Neuronal stem cell (in vitro differentiated cells): ENCODE measurements around the gene PDE9A.
A peak's percentile ranks its signal among the peaks of the same experiment; 100 is the strongest.

Experiments used
- DNase-seq: peaks from one replicate; pipeline ENCODE4 v3.0.0-alpha.2; 2013; ENCODE audit warnings: low spot score
- H2AFZ ChIP-seq: one replicate; pipeline ENCODE4 v1.6.1; 2013; ENCODE audit warnings: mild to moderate bottlenecking, low read length, inconsistent platforms
- H2AK5ac ChIP-seq: 2 replicates; pipeline ENCODE4 v1.6.1; 2013; ENCODE audit warnings: low read depth, mild to moderate bottlenecking, inconsistent platforms, low read length, moderate library complexity, mixed read lengths
- H2BK120ac ChIP-seq: 2 replicates; pipeline ENCODE4 v1.6.1; 2013; ENCODE audit warnings: low read depth, mild to moderate bottlenecking, inconsistent platforms, low read length, moderate library complexity, mixed read lengths
- H2BK12ac ChIP-seq: one replicate; pipeline ENCODE4 v1.6.1; 2013; ENCODE audit warnings: low read length, inconsistent platforms
- H2BK15ac ChIP-seq: 2 replicates; pipeline ENCODE4 v1.6.1; 2013; ENCODE audit warnings: mild to moderate bottlenecking, low read length, inconsistent platforms, mixed read lengths
- H2BK5ac ChIP-seq: one replicate; pipeline ENCODE4 v1.6.1; 2013; ENCODE audit warnings: inconsistent platforms, mild to moderate bottlenecking, low read length, moderate library complexity
- H3K14ac ChIP-seq: one replicate; pipeline ENCODE4 v1.6.1; 2013; ENCODE audit warnings: low read length, inconsistent platforms
- H3K18ac ChIP-seq: 2 replicates; pipeline ENCODE4 v1.6.1; 2013; ENCODE audit warnings: low read length, inconsistent platforms
- H3K23ac ChIP-seq: 2 replicates; pipeline ENCODE4 v1.6.1; 2013; ENCODE audit warnings: low read depth, mild to moderate bottlenecking, mixed read lengths, low read length, inconsistent platforms; ENCODE audit not compliant: poor library complexity
- H3K27ac ChIP-seq: replicated peaks from 3 replicates; pipeline ENCODE4 v1.5.1; 2013; ENCODE audit warnings: low read length, inconsistent platforms
- H3K27me3 ChIP-seq, 3 experiments: 2 replicates each; pipeline ENCODE4 v1.6.1; 2013; ENCODE audit warnings: low read length in 3 of 3, mild to moderate bottlenecking in 2 of 3, inconsistent platforms in 1 of 3, low read depth in 1 of 3, mixed read lengths in 1 of 3, moderate library complexity in 1 of 3; ENCODE audit not compliant: control insufficient read depth in 3 of 3, insufficient read depth in 3 of 3
- H3K36me3 ChIP-seq, 2 donors: replicated peaks in 1 of 2; 2 replicates each; pipeline ENCODE4 v1.6.1; 2013; ENCODE audit warnings: low read length in 2 of 2; ENCODE audit not compliant: control insufficient read depth in 2 of 2, insufficient read depth in 2 of 2
- H3K4ac ChIP-seq: 2 replicates; pipeline ENCODE4 v1.6.1; 2013; ENCODE audit warnings: inconsistent platforms, mild to moderate bottlenecking, low read length, moderate library complexity
- H3K4me1 ChIP-seq, 2 donors: 1 replicate in 1 of 2; 2 replicates in 1 of 2; pipeline ENCODE4 v1.6.1; 2013; ENCODE audit warnings: low read length in 2 of 2, low read depth in 1 of 2; ENCODE audit not compliant: control insufficient read depth in 2 of 2, insufficient read depth in 1 of 2
- H3K4me2 ChIP-seq: one replicate; pipeline ENCODE4 v1.6.1; 2013; ENCODE audit warnings: mild to moderate bottlenecking, low read length, inconsistent platforms; ENCODE audit not compliant: insufficient read depth, poor library complexity, severe bottlenecking
- H3K4me3 ChIP-seq, 2 donors: 2 replicates each; pipeline ENCODE4 v1.5.1; 2013; ENCODE audit warnings: low read length in 2 of 2, mild to moderate bottlenecking in 2 of 2, inconsistent platforms in 1 of 2, moderate library complexity in 1 of 2
- H3K79me1 ChIP-seq: one replicate; pipeline ENCODE4 v1.6.1; 2013; ENCODE audit warnings: low read depth, mild to moderate bottlenecking, inconsistent platforms, low read length, moderate library complexity
- H3K9ac ChIP-seq: one replicate; pipeline ENCODE4 v1.6.1; 2013; ENCODE audit warnings: mild to moderate bottlenecking, low read depth, low read length, inconsistent platforms; ENCODE audit not compliant: poor library complexity
- H3K9me3 ChIP-seq, 2 donors: replicated peaks in 1 of 2; 2 replicates each; pipeline versions ENCODE3 to v1.6.1; 2013; ENCODE audit warnings: low read length in 2 of 2, mild to moderate bottlenecking in 2 of 2, inconsistent platforms in 1 of 2, low read depth in 1 of 2, mixed read lengths in 1 of 2, moderate library complexity in 1 of 2; ENCODE audit not compliant: control insufficient read depth in 2 of 2, insufficient read depth in 1 of 2
- H4K8ac ChIP-seq: one replicate; pipeline ENCODE4 v1.6.1; 2013; ENCODE audit warnings: low read depth, mild to moderate bottlenecking, inconsistent platforms, low read length, moderate library complexity
- H4K91ac ChIP-seq: one replicate; pipeline ENCODE4 v1.6.1; 2013; ENCODE audit warnings: low read length, low read depth, mild to moderate bottlenecking, inconsistent platforms; ENCODE audit not compliant: poor library complexity
- WGBS, 2 donors: extraction: QIAGEN DNeasy Blood & Tissue Kit; methylation state at CpG; one replicate each; pipeline ENCODE4 v1.1.7; 2013; ENCODE audit warnings: missing lambda C conversion rate in 2 of 2, mixed read lengths in 1 of 2; ENCODE audit not compliant: insufficient read length in 2 of 2, insufficient replicate concordance in 1 of 2; ENCODE audit errors: extremely low coverage in 2 of 2; 5-methylcytosine and 5-hydroxymethylcytosine counted together

PDE9A gene

GRCh38 chr21:42757826-42758655, 104.6 kb downstream of the PDE9A start:
- Histone ChIP-seq H3K4me3 (no peak overlapping the region), H2BK12ac (no peak overlapping the region), H3K79me1 (peaks cover 1% of the 10 kb centered on the region), H3K4ac (no peak overlapping the region), H3K18ac (no peak overlapping the region), H2BK120ac (no peak overlapping the region), H2BK5ac (no peak overlapping the region), H3K14ac (no peak overlapping the region), H3K4me2 (no peak overlapping the region), H2AFZ (no peak overlapping the region), H3K23ac (no peak overlapping the region), H4K8ac (no peak overlapping the region), H3K9me3 (no peaks in the 10 kb centered on the region), H2AK5ac (no peak overlapping the region), H4K91ac (no peak overlapping the region), H3K4me1 (no peaks in the 10 kb centered on the region), H2BK15ac (no peak overlapping the region), H3K36me3 (peaks cover 38 to 45% of the 10 kb centered on the region in 2 donors), H3K27ac (no peak overlapping the region), H3K9ac (no peak overlapping the region), H3K27me3 (no peaks in the 10 kb centered on the region)
- WGBS, 2 donors = no CpG with 5 or more reads among the region's 17 CpGs
- DNase-seq = no peak

- Histone ChIP-seq H3K18ac (no peak overlapping the region), H3K4me3 (no peak overlapping the region), H3K79me1 (peaks cover 1% of the 10 kb centered on the region), H2AFZ (no peak overlapping the region), H3K14ac (no peak overlapping the region), H2BK120ac (no peak overlapping the region), H2AK5ac (no peak overlapping the region), H3K23ac (peak overlapping the region; percentile 88), H3K36me3 (peaks cover 42 to 52% of the 10 kb centered on the region in 2 donors), H2BK15ac (no peak overlapping the region), H3K4ac (no peak overlapping the region), H3K4me2 (no peak overlapping the region), H2BK5ac (no peak overlapping the region), H3K9ac (no peak overlapping the region), H4K91ac (no peak overlapping the region), H4K8ac (no peak overlapping the region), H3K27ac (no peak overlapping the region), H3K4me1 (no peaks in the 10 kb centered on the region), H3K9me3 (no peaks in the 10 kb centered on the region), H2BK12ac (no peak overlapping the region), H3K27me3 (no peaks in the 10 kb centered on the region)
- DNase-seq = no peak
- WGBS, 2 donors = 100% methylated on average over 1 to 3 of the region's 20 CpGs
Observed at GRCh38 chr21:42758721-42759593, 105.5 kb downstream of the PDE9A start.

- H3K14ac ChIP-seq = no peak overlapping the region
- H2BK12ac ChIP-seq = no peak overlapping the region
- H4K8ac ChIP-seq = no peak overlapping the region
- H4K91ac ChIP-seq = no peak overlapping the region
- no peaks in the 10 kb centered on the region for H3K27me3 ChIP-seq
- H3K18ac ChIP-seq = no peak overlapping the region
- no peak overlapping the region for H2BK5ac ChIP-seq
- H3K23ac ChIP-seq = peak overlapping the region; percentile 88
- H3K79me1 ChIP-seq = peaks cover 1% of the 10 kb centered on the region
- no peaks in the 10 kb centered on the region for H3K9me3 ChIP-seq
- H2BK120ac ChIP-seq = no peak overlapping the region
- no peak overlapping the region for H2AFZ ChIP-seq
- no peak for DNase-seq
- H3K4me1 ChIP-seq = no peaks in the 10 kb centered on the region
- H3K36me3 ChIP-seq = peaks cover 47 to 58% of the 10 kb centered on the region in 2 donors
- H3K4me3 ChIP-seq = peak overlapping the region in 1 of 2 donors; percentile 38
- H3K9ac ChIP-seq = no peak overlapping the region
- no peak overlapping the region for H3K4me2 ChIP-seq
- no peak overlapping the region for H2AK5ac ChIP-seq
- no peak overlapping the region for H2BK15ac ChIP-seq
- H3K4ac ChIP-seq = no peak overlapping the region
- H3K27ac ChIP-seq = no peak overlapping the region
Observed at GRCh38 chr21:42759594-42759927, 106.1 kb downstream of the PDE9A start.

GRCh38 chr21:42760361-42760950, 107.0 kb downstream of the PDE9A start:
- H2BK12ac ChIP-seq = no peak overlapping the region
- no peak overlapping the region for H2AK5ac ChIP-seq
- peaks cover 53 to 62% of the 10 kb centered on the region in 2 donors for H3K36me3 ChIP-seq
- peak overlapping the region; percentile 10 for H4K8ac ChIP-seq
- H3K79me1 ChIP-seq = peaks cover 1% of the 10 kb centered on the region
- no peak overlapping the region for H3K9ac ChIP-seq
- no peak overlapping the region for H3K4me2 ChIP-seq
- no peak overlapping the region for H2BK120ac ChIP-seq
- no peak overlapping the region for H3K4ac ChIP-seq
- H3K4me3 ChIP-seq = no peak overlapping the region
- no peak overlapping the region for H3K27ac ChIP-seq
- no peak overlapping the region for H2AFZ ChIP-seq
- no peak overlapping the region for H2BK5ac ChIP-seq
- WGBS, 2 donors = no CpG with 5 or more reads among the region's 23 CpGs
- DNase-seq = no peak
- H3K23ac ChIP-seq = peak overlapping the region; percentile 62
- no peaks in the 10 kb centered on the region for H3K4me1 ChIP-seq
- H4K91ac ChIP-seq = no peak overlapping the region
- H3K27me3 ChIP-seq = no peaks in the 10 kb centered on the region
- H3K9me3 ChIP-seq = no peaks in the 10 kb centered on the region
- H3K14ac ChIP-seq = peak overlapping the region; percentile 66
- H2BK15ac ChIP-seq = no peak overlapping the region
- H3K18ac ChIP-seq = peak overlapping the region; percentile 46
